Osteoblast (primary cell): ENCODE measurements around the gene CNPY1. TPM values are rescaled to one million over a fixed set of nuclear protein-coding genes. Genes with fewer than 3 reads are reported as not detected.

Experiments
- DNase-seq: peaks from one replicate; pipeline ENCODE4 v3.0.0; 2011; ENCODE audit warnings: low spot score, mixed read lengths; ENCODE audit not compliant: insufficient read length; ENCODE audit errors: missing footprints
- H2AFZ ChIP-seq: 2 replicates; pipeline ENCODE4 v1.6.0; 2011; ENCODE audit warnings: mild to moderate bottlenecking, low read length
- H3K27ac ChIP-seq: 2 replicates; pipeline ENCODE4 v1.5.1; 2011; ENCODE audit warnings: mild to moderate bottlenecking, low read depth, low read length, moderate library complexity
- H3K27me3 ChIP-seq: 2 replicates; pipeline ENCODE4 v1.6.0; 2012; ENCODE audit warnings: mild to moderate bottlenecking, control low read depth, inconsistent platforms, low read length, moderate library complexity; ENCODE audit not compliant: insufficient read depth
- H3K36me3 ChIP-seq: 2 replicates; pipeline ENCODE4 v1.5.1; 2011; ENCODE audit warnings: mild to moderate bottlenecking, low read length, control low read depth, moderate library complexity; ENCODE audit not compliant: insufficient read depth
- H3K4me1 ChIP-seq: 2 replicates; pipeline ENCODE4 v1.5.1; 2011; ENCODE audit warnings: mild to moderate bottlenecking, low read length, control low read depth, moderate library complexity; ENCODE audit not compliant: insufficient read depth
- H3K4me2 ChIP-seq: 2 replicates; pipeline ENCODE4 v1.6.0; 2011; ENCODE audit warnings: mild to moderate bottlenecking, low read length; ENCODE audit not compliant: insufficient read depth
- H3K4me3 ChIP-seq: fragments of 200-600 bp; sonication (generic); 3 replicates; pipeline ENCODE4 v1.5.1; 2012; ENCODE audit warnings: mild to moderate bottlenecking, low read length, inconsistent platforms; ENCODE audit not compliant: insufficient read depth
- H3K79me2 ChIP-seq: 2 replicates; pipeline ENCODE4 v1.6.0; 2012; ENCODE audit warnings: mild to moderate bottlenecking, low read length, control low read depth, inconsistent platforms; ENCODE audit not compliant: insufficient read depth
- H3K9me3 ChIP-seq: 2 replicates; pipeline ENCODE4 v1.5.1; 2011; ENCODE audit warnings: low read depth, low read length, control low read depth
- H4K20me1 ChIP-seq: 2 replicates; pipeline ENCODE4 v1.6.0; 2012; ENCODE audit warnings: mild to moderate bottlenecking, low read length, control low read depth; ENCODE audit not compliant: insufficient read depth
- CTCF ChIP-seq: IDR thresholded peaks from 2 replicates; pipeline ENCODE4 v1.5.1; 2011; ENCODE audit warnings: mild to moderate bottlenecking, low read depth, low read length, moderate library complexity; ENCODE audit errors: extremely low read depth
- total RNA-seq: library from RNA; depleted of rRNA; stranded (reverse); fragments of >200 nt; gene quantifications from 2 replicates; pipeline ENCODE4 v1.2.3, GENCODE V29; 2012

Gene CNPY1
- total RNA-seq, 1 donor, result not detected

- no peak overlapping the region for H3K27ac ChIP-seq
- H3K79me2 ChIP-seq, result no peaks in the 10 kb centered on the region
- no peak overlapping the region for H3K4me2 ChIP-seq
- no peak for TF ChIP-seq CTCF
- H3K27me3 ChIP-seq, result no peaks in the 10 kb centered on the region
- DNase-seq, result no peak
- H3K9me3 ChIP-seq, result no peaks in the 10 kb centered on the region
- H4K20me1 ChIP-seq, result no peaks in the 10 kb centered on the region
- H3K4me1 ChIP-seq, result no peaks in the 10 kb centered on the region
- no peaks in the 10 kb centered on the region for H3K36me3 ChIP-seq
- H3K4me3 ChIP-seq, result no peak overlapping the region
- H2AFZ ChIP-seq, result no peak overlapping the region
Observed at GRCh38 chr7:155481764-155482163, 64.6 kb downstream of the CNPY1 start.

- peaks cover 20% of the 10 kb centered on the region for H3K27me3 ChIP-seq
- H3K4me2 ChIP-seq, result no peak overlapping the region
- H2AFZ ChIP-seq, result no peak overlapping the region
- TF ChIP-seq CTCF, result no peak
- no peaks in the 10 kb centered on the region for H3K4me1 ChIP-seq
- no peaks in the 10 kb centered on the region for H3K36me3 ChIP-seq
- no peaks in the 10 kb centered on the region for H3K79me2 ChIP-seq
- no peak overlapping the region for H3K4me3 ChIP-seq
- no peaks in the 10 kb centered on the region for H4K20me1 ChIP-seq
- H3K27ac ChIP-seq, result no peak overlapping the region
- DNase-seq, result no peak
- H3K9me3 ChIP-seq, result no peaks in the 10 kb centered on the region
Observed at GRCh38 chr7:155477476-155477875, 68.9 kb downstream of the CNPY1 start.

GRCh38 chr7:155471718-155472117 lies 74.6 kb downstream of the CNPY1 start:
- Histone ChIP-seq H3K79me2 (no peaks in the 10 kb centered on the region), H3K27me3 (peaks cover 77% of the 10 kb centered on the region), H3K36me3 (no peaks in the 10 kb centered on the region), H3K4me2 (no peak overlapping the region), H3K9me3 (no peaks in the 10 kb centered on the region), H2AFZ (no peak overlapping the region), H3K4me1 (no peaks in the 10 kb centered on the region), H3K27ac (no peak overlapping the region), H3K4me3 (no peak overlapping the region), H4K20me1 (no peaks in the 10 kb centered on the region)
- no peak for TF ChIP-seq CTCF
- no peak for DNase-seq

- no peak overlapping the region for H2AFZ ChIP-seq
- no peaks in the 10 kb centered on the region for H4K20me1 ChIP-seq
- H3K4me1 ChIP-seq, result no peaks in the 10 kb centered on the region
- H3K27me3 ChIP-seq, result peaks cover 83% of the 10 kb centered on the region
- peak; percentile 85 for DNase-seq
- H3K4me3 ChIP-seq, result no peak overlapping the region
- no peaks in the 10 kb centered on the region for H3K36me3 ChIP-seq
- TF ChIP-seq CTCF, result no peak
- no peaks in the 10 kb centered on the region for H3K9me3 ChIP-seq
- no peak overlapping the region for H3K27ac ChIP-seq
- H3K4me2 ChIP-seq, result no peak overlapping the region
- H3K79me2 ChIP-seq, result no peaks in the 10 kb centered on the region
Observed at GRCh38 chr7:155470686-155471638, 75.4 kb downstream of the CNPY1 start.
